ENCODE results near the gene SPEM2.

Gene SPEM2

DNA sequence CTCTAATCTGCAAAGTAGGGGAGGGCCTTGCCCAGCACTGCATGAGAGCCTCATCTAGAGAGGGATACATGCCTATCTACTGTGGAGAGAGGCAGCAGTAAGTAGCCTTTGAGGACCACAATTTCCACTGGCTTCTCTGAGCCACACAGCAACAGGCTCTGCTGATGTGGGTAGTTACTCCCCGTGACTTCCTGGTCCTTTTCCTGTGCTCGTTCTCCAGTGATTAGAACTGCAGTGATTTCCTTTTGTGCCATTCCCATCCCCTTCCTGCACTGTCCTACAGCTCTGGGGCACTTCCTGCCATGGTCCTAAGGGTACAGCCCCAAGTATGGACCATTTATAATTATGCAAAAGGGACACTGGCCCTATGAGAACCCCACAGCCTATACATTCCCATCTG, 34.1 kb upstream of the SPEM2 start:
- TF ChIP-seq, protein P1, sequence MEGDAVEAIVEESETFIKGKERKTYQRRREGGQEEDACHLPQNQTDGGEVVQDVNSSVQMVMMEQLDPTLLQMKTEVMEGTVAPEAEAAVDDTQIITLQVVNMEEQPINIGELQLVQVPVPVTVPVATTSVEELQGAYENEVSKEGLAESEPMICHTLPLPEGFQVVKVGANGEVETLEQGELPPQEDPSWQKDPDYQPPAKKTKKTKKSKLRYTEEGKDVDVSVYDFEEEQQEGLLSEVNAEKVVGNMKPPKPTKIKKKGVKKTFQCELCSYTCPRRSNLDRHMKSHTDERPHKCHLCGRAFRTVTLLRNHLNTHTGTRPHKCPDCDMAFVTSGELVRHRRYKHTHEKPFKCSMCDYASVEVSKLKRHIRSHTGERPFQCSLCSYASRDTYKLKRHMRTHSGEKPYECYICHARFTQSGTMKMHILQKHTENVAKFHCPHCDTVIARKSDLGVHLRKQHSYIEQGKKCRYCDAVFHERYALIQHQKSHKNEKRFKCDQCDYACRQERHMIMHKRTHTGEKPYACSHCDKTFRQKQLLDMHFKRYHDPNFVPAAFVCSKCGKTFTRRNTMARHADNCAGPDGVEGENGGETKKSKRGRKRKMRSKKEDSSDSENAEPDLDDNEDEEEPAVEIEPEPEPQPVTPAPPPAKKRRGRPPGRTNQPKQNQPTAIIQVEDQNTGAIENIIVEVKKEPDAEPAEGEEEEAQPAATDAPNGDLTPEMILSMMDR (IDR thresholded peaks at IDR 0.05; ENCODE audit: insufficient read depth, low read length, poor library complexity, severe bottlenecking): no peak
- Histone ChIP-seq H3K27me3 (replicated peaks; ENCODE audit: control insufficient read depth, insufficient read depth, low read length) (no peaks in the 10 kb centered on the region), H3K4me3 (replicated peaks; ENCODE audit: low read depth, low read length) (no peak overlapping the region), H3K36me3 (ENCODE audit: control insufficient read depth, insufficient read depth, low read length) (peaks cover 14% of the 10 kb centered on the region)
- DNase-seq (ENCODE audit: extremely low read depth, insufficient read length): no peak

DNA sequence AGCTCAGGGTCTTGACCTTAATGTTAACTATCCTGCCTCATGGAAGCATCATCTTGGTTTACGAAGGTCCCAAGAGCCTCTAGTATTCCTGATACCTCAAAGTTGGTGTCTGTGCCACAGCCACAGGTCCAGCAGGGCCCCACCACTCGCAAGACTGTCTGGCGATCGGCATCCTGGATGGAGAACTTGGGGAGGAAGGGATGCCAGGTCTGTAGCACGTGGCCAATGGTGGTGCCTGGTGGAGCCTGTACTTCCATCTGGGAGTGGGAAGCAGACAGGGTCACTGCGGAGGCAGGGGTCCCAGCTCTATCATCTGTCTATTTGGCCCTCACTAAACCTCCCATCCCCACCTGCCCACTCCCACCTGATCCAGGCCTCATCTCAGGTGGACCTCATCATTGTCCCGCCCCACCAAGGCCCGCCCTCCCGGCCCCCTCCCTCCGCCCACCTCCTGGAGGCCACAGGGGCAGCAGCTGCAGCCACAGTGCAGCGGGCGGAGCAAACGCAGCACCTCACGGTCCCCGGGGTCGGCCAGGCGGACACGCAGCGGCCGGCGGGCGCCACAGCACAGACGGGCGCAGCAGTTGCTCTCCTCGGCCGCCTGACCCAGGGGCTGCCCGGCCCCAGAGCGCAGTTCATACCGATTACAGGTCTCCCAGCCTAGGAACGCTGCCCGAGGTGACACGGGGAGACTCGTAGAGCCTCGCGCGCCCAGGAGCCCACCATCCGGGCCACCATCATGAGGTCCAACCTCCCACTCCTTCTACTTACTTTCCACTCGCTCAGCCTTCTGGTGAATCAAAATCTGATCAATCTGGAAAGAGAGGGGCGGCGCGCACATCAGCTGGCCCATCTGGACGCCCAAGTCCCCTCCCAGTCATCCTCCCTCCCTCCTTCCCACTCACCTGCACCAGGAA, 32.5 kb upstream of the SPEM2 start:
- no peaks in the 10 kb centered on the region for H3K27me3 ChIP-seq (replicated peaks; ENCODE audit: control insufficient read depth, insufficient read depth, low read length)
- TF ChIP-seq, protein P1 (IDR thresholded peaks at IDR 0.05; ENCODE audit: insufficient read depth, low read length, poor library complexity, severe bottlenecking): no peak
- peaks cover 14% of the 10 kb centered on the region for H3K36me3 ChIP-seq (ENCODE audit: control insufficient read depth, insufficient read depth, low read length)
- DNase-seq (ENCODE audit: extremely low read depth, insufficient read length): no peak
- H3K4me3 ChIP-seq (replicated peaks; ENCODE audit: low read depth, low read length): peak overlapping the region; percentile 89

DNA sequence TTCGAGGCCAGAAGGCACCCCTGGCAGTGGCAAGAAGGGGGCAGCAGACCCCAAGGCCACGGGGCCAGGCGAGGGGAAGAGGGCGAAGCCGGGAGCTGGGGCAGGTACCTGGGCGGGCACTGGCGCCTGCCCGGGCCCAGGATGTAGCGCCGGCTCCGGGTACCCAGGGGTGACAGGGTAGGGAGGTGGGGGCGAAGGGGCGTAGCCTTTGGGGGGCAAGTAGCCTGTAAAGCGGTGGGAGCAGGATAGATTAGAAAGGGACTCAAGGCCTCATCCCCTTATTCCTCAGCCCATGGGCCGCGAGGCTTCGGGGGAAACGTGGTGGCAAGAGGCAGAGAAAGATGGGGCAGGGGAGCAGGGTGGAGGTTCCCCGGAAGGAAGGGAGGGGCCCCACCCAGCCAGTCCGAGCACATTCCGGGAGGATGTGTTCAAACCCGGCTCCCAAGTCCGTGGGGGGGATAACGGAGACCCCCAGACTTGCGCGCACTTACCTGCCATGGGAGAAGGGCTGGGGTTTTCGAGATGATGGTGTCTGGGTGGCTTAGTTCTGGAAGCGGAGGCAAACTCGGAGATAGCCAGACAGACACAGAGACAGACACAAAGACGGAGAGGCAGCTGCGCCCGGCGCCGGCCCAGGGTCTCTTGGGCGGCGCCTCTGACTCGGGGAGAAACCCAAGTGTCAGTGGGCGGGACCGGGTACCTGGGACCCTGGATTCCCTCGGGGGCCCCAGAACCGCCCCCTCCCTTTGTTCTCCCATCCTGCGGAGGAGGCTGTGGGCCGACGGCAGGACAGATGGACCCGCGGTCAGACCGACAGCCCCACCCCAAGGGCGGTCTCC, 31.6 kb upstream of the SPEM2 start:
- H3K36me3 ChIP-seq (ENCODE audit: control insufficient read depth, insufficient read depth, low read length): peaks cover 13% of the 10 kb centered on the region
- DNase-seq (ENCODE audit: extremely low read depth, insufficient read length): no peak
- peak overlapping the region; percentile 89 for H3K4me3 ChIP-seq (replicated peaks; ENCODE audit: low read depth, low read length)
- no peaks in the 10 kb centered on the region for H3K27me3 ChIP-seq (replicated peaks; ENCODE audit: control insufficient read depth, insufficient read depth, low read length)
- TF ChIP-seq, protein P1 (IDR thresholded peaks at IDR 0.05; ENCODE audit: insufficient read depth, low read length, poor library complexity, severe bottlenecking): no peak

DNA sequence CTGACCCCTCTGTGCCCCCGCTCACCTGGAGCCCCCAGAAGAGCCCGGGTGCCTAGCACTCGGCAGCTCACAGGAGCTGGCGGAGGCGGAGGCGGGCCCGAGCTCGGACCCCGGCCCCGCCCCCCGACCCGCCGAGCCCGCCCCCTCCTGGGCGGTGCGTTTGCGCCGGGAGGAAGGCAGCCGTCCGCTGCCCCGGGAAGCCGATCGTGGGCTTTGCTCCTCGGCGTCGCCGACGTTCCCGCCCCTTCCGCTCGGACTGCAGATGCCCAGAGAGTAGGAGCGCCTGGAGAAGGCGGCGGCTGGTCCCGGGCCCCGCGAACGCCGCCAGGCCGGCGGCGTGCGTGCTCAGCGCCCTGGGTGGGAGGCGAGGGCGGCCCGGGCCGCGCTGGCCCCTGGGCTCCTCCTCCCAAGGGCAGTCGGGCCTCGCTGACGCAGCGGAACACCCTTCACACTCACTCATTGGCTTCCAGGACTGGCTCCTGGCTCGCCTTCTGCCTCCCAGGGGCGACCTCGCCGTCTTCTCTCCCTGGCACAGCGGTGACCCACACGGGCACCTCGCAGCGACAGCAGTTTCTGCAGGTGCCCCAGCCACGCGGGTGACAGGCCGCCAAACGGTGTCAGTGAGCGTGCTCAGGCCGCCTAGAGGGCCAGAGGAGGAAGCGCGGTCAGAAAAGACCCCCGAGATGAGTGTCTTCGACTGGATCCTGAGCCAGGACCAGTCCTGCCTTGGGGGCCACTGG, 30.8 kb upstream of the SPEM2 start, which contains the start of gene PLSCR3:
TSS of gene PLSCR3 (minus strand) at position 74 of the 740 bp plus-strand sequence. CDS start 415 bp downstream, outside the sequence.
- DNase-seq (ENCODE audit: extremely low read depth, insufficient read length): peak; percentile 87
- no peaks in the 10 kb centered on the region for H3K27me3 ChIP-seq (replicated peaks; ENCODE audit: control insufficient read depth, insufficient read depth, low read length)
- TF ChIP-seq, protein P1 (IDR thresholded peaks at IDR 0.05; ENCODE audit: insufficient read depth, low read length, poor library complexity, severe bottlenecking): peak; percentile 47

DNA sequence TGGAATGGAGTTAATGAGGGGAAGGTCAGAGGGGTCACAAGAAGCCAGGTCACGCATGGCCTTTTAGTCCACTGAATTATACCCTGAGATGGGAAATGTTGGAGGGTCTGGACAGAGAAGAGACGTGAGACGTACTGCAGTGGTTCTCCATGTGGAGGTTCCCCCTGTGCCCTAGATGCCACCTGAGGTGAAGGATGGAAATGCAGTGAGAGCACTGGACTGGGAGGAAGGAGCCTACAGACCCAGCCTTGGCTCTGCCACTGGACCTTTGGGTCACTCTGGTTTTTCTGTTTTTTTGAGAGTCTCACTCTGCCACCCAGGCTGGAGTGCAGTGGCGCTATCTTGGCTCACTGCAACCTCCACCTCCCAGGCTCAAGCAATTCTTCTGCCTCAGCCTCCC, 29.3 kb upstream of the SPEM2 start:
- no peak overlapping the region for H3K4me3 ChIP-seq (replicated peaks; ENCODE audit: low read depth, low read length)
- no peak for DNase-seq (ENCODE audit: extremely low read depth, insufficient read length)
- no peaks in the 10 kb centered on the region; the same call in none of the 2 replicates for H3K36me3 ChIP-seq (ENCODE audit: control insufficient read depth, insufficient read depth, low read length)
- TF ChIP-seq, protein P1 (IDR thresholded peaks at IDR 0.05; ENCODE audit: insufficient read depth, low read length, poor library complexity, severe bottlenecking): no peak
- no peaks in the 10 kb centered on the region for H3K27me3 ChIP-seq (replicated peaks; ENCODE audit: control insufficient read depth, insufficient read depth, low read length)

More for the DNA sequence above, 30.8 kb upstream of the SPEM2 start, which contains the start of gene PLSCR3:
- Histone ChIP-seq H3K4me3 (replicated peaks; ENCODE audit: low read depth, low read length) (peak within 1 kb of the TSS; percentile 89), H3K36me3 (ENCODE audit: control insufficient read depth, insufficient read depth, low read length) (peaks cover 9% of the 10 kb centered on the region)
